LNCaP clone FGC (cell line): ENCODE results near the gene MALSU1.

Experiments used
- DNase-seq: peaks from one replicate; pipeline ENCODE4 v3.0.0-alpha.2; 2011; ENCODE audit warnings: low read depth
- H3K4me3 ChIP-seq: 2 replicates; pipeline ENCODE4 v1.5.1; 2011; ENCODE audit warnings: mild to moderate bottlenecking, low read depth, low read length, control low read depth
- TF ChIP-seq, protein P1 (sequence below): IDR thresholded peaks from 2 replicates; pipeline ENCODE4 v1.5.1; 2012; ENCODE audit warnings: mild to moderate bottlenecking; ENCODE audit not compliant: control insufficient read depth, insufficient read depth; ENCODE audit errors: extremely low read depth

The MALSU1 gene

DNA sequence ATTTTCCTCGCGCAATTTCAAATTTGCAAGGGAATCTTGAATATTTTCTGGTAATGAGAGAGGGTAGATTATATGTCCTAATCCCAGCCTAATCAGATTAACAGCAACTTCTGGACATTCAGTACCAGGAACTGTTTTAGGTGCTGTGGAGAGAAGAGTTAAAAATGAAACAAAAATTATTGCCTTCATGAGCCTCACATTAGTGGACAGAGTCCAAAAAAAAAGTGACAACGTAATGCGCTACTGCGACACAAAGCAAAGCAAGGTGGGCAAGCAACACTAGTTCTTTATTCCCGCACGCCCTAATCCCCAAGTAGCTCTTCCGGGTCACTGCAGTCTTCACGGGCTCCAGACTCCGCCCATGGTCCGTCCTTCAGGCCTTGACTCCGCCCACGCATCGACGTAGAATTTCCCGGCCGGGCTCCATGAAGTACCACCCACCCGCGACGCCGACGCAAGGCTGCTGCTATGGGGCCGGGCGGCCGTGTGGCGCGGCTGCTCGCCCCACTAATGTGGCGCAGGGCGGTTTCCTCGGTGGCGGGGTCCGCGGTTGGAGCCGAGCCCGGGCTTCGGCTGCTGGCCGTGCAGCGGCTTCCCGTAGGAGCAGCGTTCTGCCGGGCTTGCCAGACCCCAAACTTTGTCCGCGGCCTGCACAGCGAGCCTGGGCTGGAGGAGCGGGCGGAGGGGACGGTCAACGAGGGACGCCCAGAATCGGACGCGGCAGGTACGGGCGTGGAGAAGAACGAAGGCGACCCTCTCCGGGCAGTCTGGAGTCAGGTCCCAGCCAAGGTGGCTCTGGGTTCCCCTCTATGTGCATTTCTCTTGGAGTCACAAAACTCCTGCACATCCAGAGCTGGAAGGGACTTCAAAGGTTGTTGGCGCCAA lies at the start of gene MALSU1:
TSS of gene MALSU1 (plus strand) at position 455 of the 885 bp plus-strand sequence. CDS start at position 469, 14 bp downstream.
- H3K4me3 ChIP-seq, result peak within 1 kb of the TSS; percentile 67
- TF ChIP-seq, protein P1, sequence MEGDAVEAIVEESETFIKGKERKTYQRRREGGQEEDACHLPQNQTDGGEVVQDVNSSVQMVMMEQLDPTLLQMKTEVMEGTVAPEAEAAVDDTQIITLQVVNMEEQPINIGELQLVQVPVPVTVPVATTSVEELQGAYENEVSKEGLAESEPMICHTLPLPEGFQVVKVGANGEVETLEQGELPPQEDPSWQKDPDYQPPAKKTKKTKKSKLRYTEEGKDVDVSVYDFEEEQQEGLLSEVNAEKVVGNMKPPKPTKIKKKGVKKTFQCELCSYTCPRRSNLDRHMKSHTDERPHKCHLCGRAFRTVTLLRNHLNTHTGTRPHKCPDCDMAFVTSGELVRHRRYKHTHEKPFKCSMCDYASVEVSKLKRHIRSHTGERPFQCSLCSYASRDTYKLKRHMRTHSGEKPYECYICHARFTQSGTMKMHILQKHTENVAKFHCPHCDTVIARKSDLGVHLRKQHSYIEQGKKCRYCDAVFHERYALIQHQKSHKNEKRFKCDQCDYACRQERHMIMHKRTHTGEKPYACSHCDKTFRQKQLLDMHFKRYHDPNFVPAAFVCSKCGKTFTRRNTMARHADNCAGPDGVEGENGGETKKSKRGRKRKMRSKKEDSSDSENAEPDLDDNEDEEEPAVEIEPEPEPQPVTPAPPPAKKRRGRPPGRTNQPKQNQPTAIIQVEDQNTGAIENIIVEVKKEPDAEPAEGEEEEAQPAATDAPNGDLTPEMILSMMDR, result no peak
- peak; percentile 86 for DNase-seq

DNA sequence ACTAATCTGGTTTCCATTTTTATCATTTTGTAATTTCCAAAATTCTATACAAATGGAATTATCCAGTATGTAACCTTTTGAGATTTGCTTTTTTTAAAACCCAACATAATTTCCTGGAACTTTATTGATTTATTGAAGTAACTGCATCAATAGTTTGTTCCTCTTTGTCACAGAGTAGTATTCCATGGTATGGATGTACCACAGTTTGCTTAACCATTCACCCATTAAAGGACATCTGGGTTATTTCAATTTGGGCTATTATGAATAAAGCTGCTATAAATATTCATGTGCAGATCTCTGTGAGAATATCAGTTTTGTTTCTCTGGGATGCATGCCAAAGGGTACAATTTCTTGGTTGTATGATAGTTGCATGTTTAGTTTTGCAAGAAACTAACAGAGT lies 49.7 kb upstream of the MALSU1 start:
- DNase-seq, result no peak
- H3K4me3 ChIP-seq, result no peak overlapping the region
- TF ChIP-seq, protein P1, result no peak

DNA sequence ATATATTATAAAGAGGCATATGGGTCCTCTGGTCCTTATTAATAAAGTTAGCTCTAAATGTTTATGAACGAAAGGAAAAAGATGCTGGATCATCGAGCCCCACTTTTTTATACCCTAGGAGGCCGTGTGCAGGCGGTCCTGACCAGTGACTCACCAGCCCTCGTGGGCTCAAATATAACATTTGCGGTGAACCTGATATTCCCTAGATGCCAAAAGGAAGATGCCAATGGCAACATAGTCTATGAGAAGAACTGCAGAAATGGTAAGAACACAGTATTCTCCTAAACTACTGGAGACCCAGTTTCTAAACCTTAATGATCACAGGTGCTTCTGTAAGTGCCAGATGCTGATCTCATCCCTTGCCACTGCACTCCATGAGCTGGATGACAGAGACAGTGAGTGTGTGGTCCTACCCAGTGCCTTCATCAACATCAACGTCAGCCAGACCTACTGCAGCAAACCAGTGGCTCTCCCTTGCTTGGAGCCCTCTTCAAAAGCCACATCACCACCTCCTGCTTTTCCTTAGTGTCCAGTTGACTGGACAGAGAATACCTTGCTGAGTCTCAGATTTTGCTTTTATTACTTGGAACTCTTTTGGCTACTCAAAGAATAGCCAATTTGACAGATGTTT lies 45.0 kb upstream of the MALSU1 start:
- TF ChIP-seq, protein P1, result no peak
- no peak for DNase-seq
- H3K4me3 ChIP-seq, result no peak overlapping the region

DNA sequence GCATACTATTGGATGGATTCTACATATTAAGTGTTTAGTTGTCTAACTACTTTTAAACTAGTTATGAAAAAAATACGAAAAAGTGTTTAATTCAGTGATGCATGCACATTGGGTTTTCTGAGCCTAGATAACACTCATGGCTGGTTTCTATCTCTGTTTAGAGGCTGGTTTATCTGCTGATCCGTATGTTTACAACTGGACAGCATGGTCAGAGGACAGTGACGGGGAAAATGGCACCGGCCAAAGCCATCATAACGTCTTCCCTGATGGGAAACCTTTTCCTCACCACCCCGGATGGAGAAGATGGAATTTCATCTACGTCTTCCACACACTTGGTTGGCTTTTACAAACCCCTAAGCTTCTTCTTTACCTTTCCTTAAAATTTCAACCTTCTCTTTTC lies 42.4 kb upstream of the MALSU1 start:
- TF ChIP-seq, protein P1, result no peak
- DNase-seq, result no peak
- no peak overlapping the region for H3K4me3 ChIP-seq

DNA sequence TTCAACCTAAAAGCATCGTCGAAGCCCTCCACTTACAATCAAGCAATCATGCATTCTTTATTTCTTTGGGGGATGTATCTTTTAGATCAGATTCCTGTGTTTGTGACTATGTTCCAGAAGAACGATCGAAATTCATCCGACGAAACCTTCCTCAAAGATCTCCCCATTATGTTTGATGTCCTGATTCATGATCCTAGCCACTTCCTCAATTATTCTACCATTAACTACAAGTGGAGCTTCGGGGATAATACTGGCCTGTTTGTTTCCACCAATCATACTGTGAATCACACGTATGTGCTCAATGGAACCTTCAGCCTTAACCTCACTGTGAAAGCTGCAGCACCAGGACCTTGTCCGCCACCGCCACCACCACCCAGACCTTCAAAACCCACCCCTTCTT lies 38.8 kb upstream of the MALSU1 start:
- no peak for DNase-seq
- no peak overlapping the region for H3K4me3 ChIP-seq
- TF ChIP-seq, protein P1, result no peak

DNA sequence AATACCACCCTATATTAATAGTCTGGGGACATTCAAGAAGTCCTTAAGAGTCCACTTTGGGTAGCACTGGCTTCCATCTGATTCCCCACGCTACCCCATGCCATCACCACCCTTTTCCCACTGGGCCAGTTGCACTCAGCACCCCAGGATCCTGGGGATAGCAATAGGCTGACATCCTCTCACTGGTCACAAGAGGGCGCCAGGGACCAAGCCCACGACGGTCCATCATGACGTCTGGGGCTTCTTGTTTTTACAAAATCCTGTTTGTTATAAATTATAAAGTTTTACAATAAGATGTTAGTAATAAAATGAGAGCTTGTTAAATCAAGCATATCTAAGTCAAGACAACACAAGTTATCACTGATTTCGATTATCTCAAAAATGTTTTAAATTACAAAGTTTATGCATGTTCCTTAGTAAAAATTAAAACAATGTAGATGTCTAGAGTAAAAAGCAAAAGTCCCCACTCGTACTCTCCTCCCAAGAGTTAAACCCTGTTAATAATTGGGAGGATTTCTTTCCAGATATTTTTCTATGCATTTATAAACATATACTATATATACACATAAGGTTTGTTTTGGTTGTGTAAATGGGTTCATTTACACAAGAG lies 37.2 kb upstream of the MALSU1 start:
- no peak overlapping the region for H3K4me3 ChIP-seq

More for the DNA sequence above, 37.2 kb upstream of the MALSU1 start:
- no peak for DNase-seq
- TF ChIP-seq, protein P1, result peak; percentile 86
